Muscle layer of colon (tissue), 2 donors: ENCODE measurements around the gene CGB3.
"Not testable (repeated sequence)": the region's sequence is repeated elsewhere in the genome, so short reads cannot be mapped to it uniquely, and the experiment has no call there.

Experiments
- H3K27ac ChIP-seq: one replicate; pipeline ENCODE4 v1.7.0; 2013; ENCODE audit warnings: low read depth, mild to moderate bottlenecking, low read length, moderate library complexity
- H3K27me3 ChIP-seq, 2 donors: one replicate each; pipeline ENCODE4 v1.7.0; 2013; ENCODE audit warnings: low read length in 2 of 2, mild to moderate bottlenecking in 2 of 2; ENCODE audit not compliant: insufficient read depth in 2 of 2, control insufficient read depth in 1 of 2
- H3K36me3 ChIP-seq: one replicate; pipeline ENCODE4 v1.7.0; 2013; ENCODE audit warnings: mild to moderate bottlenecking, low read length; ENCODE audit not compliant: insufficient read depth
- H3K4me1 ChIP-seq: one replicate; pipeline ENCODE4 v1.7.0; 2013; ENCODE audit warnings: mild to moderate bottlenecking, low read length; ENCODE audit not compliant: insufficient read depth
- H3K4me3 ChIP-seq, 2 donors: one replicate each; pipeline ENCODE4 v1.7.0; 2013; ENCODE audit warnings: low read length in 2 of 2, low read depth in 1 of 2, mild to moderate bottlenecking in 1 of 2, moderate library complexity in 1 of 2
- H3K9ac ChIP-seq: one replicate; pipeline ENCODE4 v1.7.0; 2013; ENCODE audit warnings: low read length
- H3K9me3 ChIP-seq: one replicate; pipeline ENCODE4 v1.7.0; 2013; ENCODE audit warnings: mild to moderate bottlenecking, low read length
- donor health status: abdominal sarcoma.
- donor health status: Adenocarcinoma of cecum.

CGB3 gene

DNA sequence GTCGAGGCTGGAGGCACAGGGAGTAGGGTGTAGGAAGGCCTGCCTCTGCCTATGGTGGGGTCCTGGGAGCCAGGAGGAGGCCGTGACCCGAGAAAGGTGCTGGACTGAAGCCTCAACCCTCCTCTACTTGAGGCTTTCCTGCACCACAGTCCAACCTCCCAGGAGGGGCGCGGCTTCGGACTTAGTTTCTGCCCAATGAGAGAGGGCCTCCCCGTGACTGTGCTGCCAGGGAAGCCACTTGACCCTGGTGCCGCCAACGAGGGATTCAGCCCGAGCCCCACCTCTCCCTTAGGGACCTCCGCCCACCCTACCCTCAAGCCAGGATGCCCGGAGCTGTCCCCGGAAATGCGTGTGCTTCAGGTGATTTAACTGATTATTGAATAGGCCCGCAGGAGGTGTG, at the start of gene CGB3:
CGB3 (minus strand) TSS at position 101 of the 400 bp plus-strand sequence. CDS start 362 bp downstream, outside the sequence.
- not testable (repeated sequence) for H3K4me1 ChIP-seq, H3K4me3 ChIP-seq, H3K27ac ChIP-seq, H3K9ac ChIP-seq, H3K36me3 ChIP-seq, H3K9me3 ChIP-seq
- peaks cover 0 to 19% of the 10 kb centered on the region in 2 donors for H3K27me3 ChIP-seq

DNA sequence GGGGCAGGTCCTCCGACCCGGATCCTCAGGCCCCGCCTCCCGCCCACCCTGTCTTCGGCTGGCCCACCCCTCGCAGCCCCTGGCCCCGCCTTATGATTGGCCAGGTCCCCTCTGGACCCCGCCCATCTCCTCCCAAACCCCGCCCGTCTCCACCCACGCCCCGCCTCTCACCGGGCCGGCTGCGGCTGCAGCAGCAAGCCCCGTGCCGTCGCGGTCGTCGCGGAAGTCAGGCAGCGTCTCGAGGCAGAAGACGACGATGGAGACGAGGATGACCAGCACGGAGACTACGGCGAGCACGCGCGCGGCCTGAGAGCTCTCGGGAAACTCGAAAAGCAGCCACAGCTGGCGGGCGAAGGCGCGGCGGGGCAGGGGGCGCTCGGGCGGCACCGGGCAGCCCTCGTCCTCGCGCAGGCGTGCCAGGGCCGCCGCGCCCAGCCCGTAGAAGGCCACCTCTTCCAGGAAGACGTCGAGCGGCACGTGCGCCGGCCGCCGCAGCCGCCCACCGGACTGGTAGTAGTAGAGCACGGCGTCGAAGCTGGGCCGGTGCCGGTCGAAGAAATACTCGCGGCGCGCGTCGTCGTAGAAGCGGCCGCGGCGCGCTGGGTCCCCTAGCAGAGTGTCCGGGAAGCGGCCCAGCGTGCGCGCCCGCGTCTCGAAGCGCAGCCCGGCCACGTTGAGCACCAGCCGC, 47.9 kb upstream of the CGB3 start:
- Histone ChIP-seq H3K27me3 (peaks cover 13 to 53% of the 10 kb centered on the region in 2 donors), H3K9me3 (no peaks in the 10 kb centered on the region), H3K36me3 (no peaks in the 10 kb centered on the region), H3K4me1 (no peaks in the 10 kb centered on the region), H3K4me3 (no peak overlapping the region), H3K9ac (no peak overlapping the region), H3K27ac (no peak overlapping the region)

- no peak overlapping the region for H3K4me3 ChIP-seq
- no peaks in the 10 kb centered on the region for H3K9me3 ChIP-seq
- H3K36me3 ChIP-seq = no peaks in the 10 kb centered on the region
- H3K27me3 ChIP-seq = peaks cover 13 to 65% of the 10 kb centered on the region in 2 donors
- H3K27ac ChIP-seq = no peak overlapping the region
- H3K4me1 ChIP-seq = no peaks in the 10 kb centered on the region
- H3K9ac ChIP-seq = no peak overlapping the region
Measured at GRCh38 chr19:49070416-49070815, 46.3 kb upstream of the CGB3 start.

DNA sequence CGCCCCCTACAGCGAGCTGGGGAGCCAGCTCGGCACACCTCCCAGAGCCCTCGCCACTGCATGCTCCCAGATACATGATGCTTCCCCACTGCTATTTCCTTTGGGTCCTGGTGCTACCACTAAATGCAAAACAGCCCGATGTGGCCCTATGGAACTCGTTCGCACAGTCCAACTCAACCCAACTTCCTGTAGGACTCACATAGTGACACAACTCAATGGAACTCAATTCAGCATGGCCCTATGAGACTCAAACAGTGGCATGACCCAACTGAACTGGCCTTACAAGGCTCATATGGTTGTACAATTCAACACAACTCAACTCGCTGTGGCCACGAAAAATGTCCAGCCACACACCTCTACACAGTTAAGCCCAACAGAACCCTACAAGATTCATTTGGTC, 44.9 kb upstream of the CGB3 start:
- Histone ChIP-seq H3K27ac (no peak overlapping the region), H3K27me3 (peaks cover 17 to 72% of the 10 kb centered on the region in 2 donors), H3K4me1 (no peaks in the 10 kb centered on the region), H3K36me3 (no peaks in the 10 kb centered on the region), H3K9ac (no peak overlapping the region), H3K9me3 (no peaks in the 10 kb centered on the region), H3K4me3 (no peak overlapping the region)

DNA sequence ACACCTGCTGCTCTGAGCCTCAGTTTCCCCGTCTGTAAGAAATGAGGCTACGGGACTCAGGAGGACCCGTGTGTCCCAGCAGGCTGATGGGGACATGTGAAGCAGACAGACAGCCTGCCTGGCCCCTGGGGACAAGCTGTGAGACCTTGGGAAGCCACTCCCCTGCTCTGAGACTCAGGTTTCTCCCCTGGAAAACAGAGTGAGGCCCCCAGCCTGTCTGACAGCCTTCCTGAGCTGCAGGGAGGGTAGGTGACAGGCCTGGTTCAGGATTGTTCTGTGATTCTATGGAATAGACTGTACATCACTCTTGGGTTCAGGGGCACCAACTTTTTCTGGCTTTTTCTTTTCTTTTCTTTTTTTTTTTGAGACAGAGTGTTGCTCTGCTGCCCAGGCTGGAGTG, 43.4 kb upstream of the CGB3 start:
- Histone ChIP-seq H3K4me3 (no peak overlapping the region), H3K27ac (no peak overlapping the region), H3K27me3 (peaks cover 6 to 65% of the 10 kb centered on the region in 2 donors), H3K9me3 (no peaks in the 10 kb centered on the region), H3K4me1 (no peaks in the 10 kb centered on the region), H3K36me3 (no peaks in the 10 kb centered on the region), H3K9ac (no peak overlapping the region)

- Histone ChIP-seq H3K36me3 (no peaks in the 10 kb centered on the region), H3K4me3 (no peak overlapping the region), H3K4me1 (no peaks in the 10 kb centered on the region), H3K27ac (no peak overlapping the region), H3K9ac (no peak overlapping the region), H3K9me3 (no peaks in the 10 kb centered on the region), H3K27me3 (peaks cover 6 to 65% of the 10 kb centered on the region in 2 donors)
Measured at GRCh38 chr19:49065905-49066512, 41.9 kb upstream of the CGB3 start.

DNA sequence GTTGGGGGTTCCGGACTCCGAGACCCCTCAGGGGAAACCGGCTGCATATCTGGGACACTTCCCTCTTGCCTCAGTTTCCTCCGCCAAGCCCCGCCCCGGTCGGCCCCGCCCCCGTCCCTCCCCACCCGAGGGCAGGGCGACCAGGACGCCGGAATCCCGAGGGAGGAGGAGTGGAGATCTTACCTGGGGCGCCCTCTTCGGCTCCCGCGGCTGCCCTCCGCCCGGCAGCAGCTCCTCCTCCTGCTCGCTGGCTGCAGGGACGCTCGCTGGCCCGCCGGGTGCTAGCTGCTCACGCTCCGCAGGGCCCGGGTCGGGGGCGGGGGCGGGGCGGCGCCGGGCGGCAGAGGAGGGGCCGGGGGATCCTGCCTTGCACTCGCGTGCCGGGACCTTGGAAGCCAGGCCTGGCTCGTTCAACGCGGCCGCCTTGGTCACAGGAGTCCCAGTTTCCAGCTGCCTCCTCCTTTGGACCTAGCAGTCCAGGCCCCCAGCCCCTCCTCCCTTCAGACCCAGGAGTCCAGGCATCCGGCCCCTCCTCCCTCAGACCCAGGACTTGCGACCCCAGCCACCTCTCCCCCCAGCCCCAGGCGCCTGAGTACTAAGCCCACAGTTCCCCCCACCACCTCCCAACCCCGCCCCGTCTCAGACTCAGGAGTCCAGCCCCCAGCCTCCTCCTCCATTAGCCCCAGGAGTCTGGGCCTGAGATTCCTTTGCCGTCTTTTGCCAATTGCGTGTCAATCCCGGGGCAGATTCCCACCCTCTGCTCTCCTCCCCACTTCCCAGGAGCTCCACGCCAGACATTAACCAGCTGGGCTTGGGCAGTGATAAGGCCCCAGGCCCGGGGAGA, 40.9 kb upstream of the CGB3 start, which contains the start of gene NTF4:
NTF4 (minus strand) TSS at position 51 of the 844 bp plus-strand sequence. CDS start 2,821 bp downstream, outside the sequence.
- no peak within 1 kb of the TSS for H3K9ac ChIP-seq
- no peaks in the 10 kb centered on the region for H3K9me3 ChIP-seq
- no peaks in the 10 kb centered on the region for H3K36me3 ChIP-seq
- no peak within 1 kb of the TSS for H3K4me3 ChIP-seq
- H3K4me1 ChIP-seq = no peaks in the 10 kb centered on the region
- peaks cover 6 to 55% of the 10 kb centered on the region in 2 donors for H3K27me3 ChIP-seq
- H3K27ac ChIP-seq = no peak within 1 kb of the TSS

- H3K9ac ChIP-seq = no peak overlapping the region
- no peaks in the 10 kb centered on the region for H3K9me3 ChIP-seq
- H3K4me1 ChIP-seq = no peaks in the 10 kb centered on the region
- H3K36me3 ChIP-seq = no peaks in the 10 kb centered on the region
- no peak overlapping the region for H3K27ac ChIP-seq
- H3K27me3 ChIP-seq = peaks cover 6 to 50% of the 10 kb centered on the region in 2 donors
- no peak overlapping the region for H3K4me3 ChIP-seq
Measured at GRCh38 chr19:49064029-49064629, 40.0 kb upstream of the CGB3 start.

- Histone ChIP-seq H3K36me3 (no peaks in the 10 kb centered on the region), H3K27ac (no peak overlapping the region), H3K4me1 (peaks cover 8% of the 10 kb centered on the region), H3K9me3 (no peaks in the 10 kb centered on the region), H3K9ac (no peak overlapping the region), H3K27me3 (peaks cover 6 to 61% of the 10 kb centered on the region in 2 donors), H3K4me3 (no peak overlapping the region)
Measured at GRCh38 chr19:49061445-49061844, 37.3 kb upstream of the CGB3 start.

DNA sequence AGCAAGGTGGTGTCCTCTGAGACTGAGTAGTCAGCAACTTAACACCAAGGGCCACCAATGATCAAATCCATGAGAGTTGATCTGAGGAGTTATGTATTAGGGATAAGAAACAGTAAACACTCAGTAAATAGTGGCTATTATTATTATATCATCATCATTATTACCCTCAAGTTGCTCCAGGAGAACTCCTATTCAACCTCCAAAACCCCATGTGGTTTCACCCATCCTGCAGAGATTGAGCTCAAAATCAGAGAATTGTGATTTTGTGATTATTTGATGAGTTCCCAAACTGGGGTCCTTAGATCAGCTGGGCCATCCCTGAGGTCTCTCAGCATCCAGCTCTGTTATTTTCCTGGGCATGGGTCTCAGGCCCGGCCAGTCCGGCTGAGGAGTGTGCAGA, 36.9 kb upstream of the CGB3 start:
- peaks cover 6 to 59% of the 10 kb centered on the region in 2 donors for H3K27me3 ChIP-seq
- no peak overlapping the region for H3K27ac ChIP-seq
- no peak overlapping the region for H3K4me3 ChIP-seq
- no peaks in the 10 kb centered on the region for H3K36me3 ChIP-seq
- no peak overlapping the region for H3K9ac ChIP-seq
- H3K4me1 ChIP-seq = peaks cover 8% of the 10 kb centered on the region
- H3K9me3 ChIP-seq = no peaks in the 10 kb centered on the region

GRCh38 chr19:49059053-49059452, 34.9 kb upstream of the CGB3 start:
- H3K4me1 ChIP-seq = peaks cover 8% of the 10 kb centered on the region
- no peak overlapping the region for H3K9ac ChIP-seq
- peaks cover 0 to 46% of the 10 kb centered on the region in 2 donors for H3K27me3 ChIP-seq

More at GRCh38 chr19:49059053-49059452, 34.9 kb upstream of the CGB3 start:
- no peak overlapping the region for H3K4me3 ChIP-seq
- H3K27ac ChIP-seq = no peak overlapping the region
- no peaks in the 10 kb centered on the region for H3K36me3 ChIP-seq
- H3K9me3 ChIP-seq = no peaks in the 10 kb centered on the region
